NCI-H1694 treated with DMSO at 0.1 percent for 48 hours (cell line): ENCODE measurements around the gene C1RL.
"Not testable (repeated sequence)": the region's sequence is repeated elsewhere in the genome, so short reads cannot be mapped to it uniquely, and the experiment has no call there.

Experiments
- DNase-seq: peaks from one replicate; lab custom pipeline; 2025; lab: John Stamatoyannopoulos, UW

The C1RL gene

DNA sequence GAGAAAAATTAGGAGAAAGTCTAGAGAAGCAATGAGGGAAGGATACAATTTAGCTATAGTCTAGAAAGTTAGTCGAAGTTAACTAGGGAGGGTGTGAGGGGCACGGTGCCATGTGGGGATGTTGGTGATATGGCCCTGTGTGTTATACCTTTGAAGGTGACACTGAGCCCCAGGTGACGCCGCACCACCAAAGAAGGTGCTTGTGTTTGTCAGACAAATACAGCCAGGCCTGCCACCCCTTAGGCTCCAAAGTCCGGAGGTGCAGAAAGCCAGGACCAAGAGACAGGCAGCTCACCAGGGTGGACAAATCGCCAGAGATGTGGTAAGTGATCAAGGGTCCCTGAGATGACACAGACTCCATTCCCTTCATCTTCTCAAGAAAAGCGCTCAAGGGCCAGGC lies 47.4 kb downstream of the C1RL start:
- no peak for DNase-seq

DNA sequence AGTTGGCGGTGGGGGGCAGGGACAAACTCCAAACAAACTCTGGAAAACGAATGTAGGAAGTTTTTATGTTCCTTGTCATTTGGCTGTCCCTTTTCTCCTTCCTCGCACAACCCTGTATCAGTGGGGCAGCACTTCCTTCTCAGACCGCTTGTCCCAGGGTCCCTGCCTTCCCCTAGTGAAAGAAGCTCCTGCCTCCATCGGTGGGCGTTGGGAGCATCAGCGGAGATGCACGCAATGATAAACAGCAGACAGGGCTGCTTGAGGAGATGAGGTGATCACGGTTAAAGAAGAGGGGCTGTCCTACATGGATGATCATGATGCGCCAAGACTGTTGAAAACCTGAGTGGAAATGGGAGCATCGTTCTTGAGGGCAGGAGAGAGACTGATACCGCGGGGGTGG lies 47.9 kb downstream of the C1RL start:
- DNase-seq = no peak

DNA sequence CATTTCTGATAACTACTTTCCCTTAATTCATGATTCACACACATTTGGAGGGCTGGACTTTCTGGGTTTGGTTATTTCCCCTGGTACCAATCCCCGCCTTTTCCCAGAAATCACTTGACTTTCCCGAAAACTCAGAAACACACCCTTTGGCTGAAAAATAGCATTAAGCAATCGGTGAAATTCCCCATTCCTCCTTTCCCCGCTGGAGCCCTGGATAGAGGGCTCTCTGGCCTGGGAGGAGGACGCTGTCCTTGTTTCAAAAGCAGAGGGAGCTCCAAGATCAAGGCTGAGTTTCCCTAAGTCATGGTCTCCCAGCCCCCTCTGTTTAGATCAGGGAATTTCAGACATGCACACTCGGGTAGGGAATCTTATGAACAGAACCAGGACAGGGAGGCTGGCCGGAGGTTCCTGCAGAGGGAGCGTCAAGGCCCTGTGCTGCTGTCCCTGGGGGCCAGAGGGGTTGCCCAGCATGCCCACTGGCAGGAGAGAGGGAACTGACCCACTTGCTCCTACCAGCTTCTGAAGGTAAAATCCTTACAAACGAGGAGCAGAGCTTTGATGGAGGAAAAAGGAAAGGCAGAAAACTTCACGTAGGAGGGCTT lies 48.6 kb downstream of the C1RL start, which contains the start of gene C1S:
TSS of gene C1S (plus strand) at position 366 of the 602 bp plus-strand sequence. CDS start 1,195 bp downstream, outside the sequence.
- DNase-seq = no peak

DNA sequence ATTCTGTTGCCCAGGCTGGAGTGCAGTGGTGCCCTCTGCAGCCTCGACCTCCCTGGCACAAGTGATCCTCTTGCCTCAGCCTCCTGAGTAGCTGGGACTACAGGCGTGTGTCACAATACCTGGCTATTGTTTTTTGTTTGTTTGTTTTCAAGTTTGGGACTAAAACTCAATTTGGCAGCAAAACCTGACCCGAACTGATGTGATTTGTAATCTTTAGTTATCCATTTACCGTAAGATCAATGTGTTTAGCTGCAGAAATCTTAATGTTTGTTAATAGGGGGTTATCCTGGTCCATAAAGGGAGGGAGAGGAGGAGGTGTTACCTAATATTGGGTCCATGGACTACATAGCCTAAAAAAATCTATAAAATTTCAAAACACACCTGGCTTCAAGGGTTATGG lies 49.2 kb downstream of the C1RL start:
- DNase-seq = no peak

DNA sequence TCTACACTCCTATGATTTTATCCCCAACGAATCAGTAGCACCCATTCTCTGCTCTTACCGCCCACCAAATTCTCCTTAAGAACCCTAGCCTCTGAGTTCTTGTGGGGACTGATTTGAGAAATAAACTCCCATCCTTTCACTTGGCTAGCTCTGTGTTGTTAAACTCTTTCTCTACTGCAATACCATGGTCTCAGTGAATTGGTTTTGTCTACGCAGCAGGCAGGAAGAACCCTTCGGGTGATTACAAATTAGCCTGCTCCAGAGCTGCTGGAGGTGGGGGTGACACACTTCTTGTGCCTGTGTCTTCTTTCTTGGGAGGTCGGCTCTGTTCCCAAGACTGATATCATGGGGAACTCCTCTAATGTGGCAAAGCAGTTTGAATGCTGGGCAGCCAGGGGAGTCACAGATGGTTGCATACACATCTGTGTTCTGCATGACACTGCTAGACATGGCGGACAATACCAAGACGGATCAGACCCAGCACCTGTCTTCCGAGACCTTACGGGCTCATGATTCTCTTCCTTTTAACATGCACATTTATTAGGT lies 50.1 kb downstream of the C1RL start:
- no peak for DNase-seq

DNA sequence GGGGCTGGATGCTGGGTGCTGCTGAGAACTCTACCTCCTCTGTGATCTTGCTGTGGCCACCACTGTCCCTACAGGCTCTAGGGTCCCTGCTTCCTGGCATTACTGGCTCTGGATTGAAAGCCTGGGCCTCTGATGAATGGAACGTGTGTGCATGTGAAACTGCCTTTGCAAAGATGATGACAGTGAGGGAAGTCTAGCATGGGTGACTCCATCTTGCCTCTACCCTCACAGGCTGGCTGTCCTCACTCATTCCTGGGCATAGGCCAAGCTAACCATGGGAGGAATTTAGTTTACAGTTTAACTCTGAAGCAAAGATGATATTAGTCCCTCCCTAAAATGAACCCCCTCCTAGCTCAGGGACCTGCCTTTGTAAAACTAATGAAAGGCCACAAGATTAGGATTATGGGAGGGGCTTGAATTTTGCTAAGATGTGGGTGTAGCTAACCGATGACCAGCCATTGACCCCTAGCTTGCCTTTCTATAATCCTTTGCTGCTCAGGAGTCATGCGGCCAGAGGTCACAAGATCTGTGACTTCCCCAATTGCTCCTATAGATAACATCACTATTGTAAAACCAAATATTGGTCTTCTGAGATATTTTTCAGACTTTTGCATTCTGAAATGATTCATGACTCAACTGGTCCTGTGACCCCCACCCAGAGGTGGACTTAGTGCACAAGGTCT lies 50.7 kb downstream of the C1RL start:
- DNase-seq = no peak

DNA sequence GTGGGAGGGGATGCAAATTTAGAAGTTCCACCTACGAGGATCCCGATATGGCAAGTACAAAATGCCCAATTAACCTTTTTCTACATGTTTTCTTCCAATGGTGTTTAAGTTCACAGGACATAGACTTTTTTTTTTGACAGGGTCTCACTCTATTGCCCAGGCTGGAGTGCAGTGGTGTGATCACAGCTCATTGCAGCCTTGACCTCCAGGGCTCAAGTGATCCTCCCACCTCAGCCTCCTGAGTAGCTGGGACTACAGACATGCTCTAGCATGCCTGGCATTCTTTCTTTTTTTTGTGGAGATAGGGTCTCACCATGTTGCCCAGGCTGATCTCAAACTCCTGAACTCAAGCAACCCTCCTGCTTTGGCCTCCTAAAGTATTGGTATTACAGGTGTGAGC lies 53.3 kb downstream of the C1RL start:
- not testable (repeated sequence) for DNase-seq

DNA sequence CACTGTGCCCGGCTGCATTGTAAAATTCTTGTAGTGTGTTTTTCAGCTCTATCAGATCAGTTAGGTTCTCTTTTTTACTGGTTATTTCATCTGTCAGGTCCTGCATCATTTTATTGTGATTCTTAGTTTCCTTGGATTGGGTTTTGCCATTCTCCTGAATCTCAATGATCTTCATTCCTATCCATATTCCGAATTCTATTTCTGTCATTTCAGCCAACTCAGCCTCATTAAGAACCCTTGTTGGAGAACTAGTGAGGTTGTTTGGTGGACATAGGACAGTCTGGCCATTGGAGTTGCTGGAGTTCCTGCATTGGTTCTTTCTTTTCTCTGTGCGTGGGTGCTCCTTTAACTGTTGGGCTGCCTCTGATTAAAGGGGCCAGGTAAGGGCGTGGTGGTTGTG lies 54.1 kb downstream of the C1RL start:
- no peak for DNase-seq

DNA sequence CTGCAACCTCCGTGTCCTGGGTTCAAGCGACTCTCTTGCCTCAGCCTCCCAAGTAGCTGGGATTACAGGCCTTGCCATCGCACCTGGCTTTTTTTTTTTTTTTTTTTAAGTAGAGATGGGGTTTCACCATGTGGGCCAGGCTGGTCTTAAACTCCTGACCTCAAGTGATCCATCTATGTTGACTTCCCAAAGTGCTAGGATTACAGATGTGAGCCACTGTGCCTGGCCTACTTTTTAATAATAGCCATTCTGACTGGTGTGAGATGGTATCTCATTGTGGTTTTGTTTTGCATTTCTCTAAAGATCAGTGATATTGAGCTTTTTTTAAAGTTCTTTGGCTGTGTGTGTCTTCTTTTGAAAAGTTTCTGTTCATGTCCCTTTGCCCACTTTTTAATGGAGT lies 59.0 kb downstream of the C1RL start:
- not testable (repeated sequence) for DNase-seq

DNA sequence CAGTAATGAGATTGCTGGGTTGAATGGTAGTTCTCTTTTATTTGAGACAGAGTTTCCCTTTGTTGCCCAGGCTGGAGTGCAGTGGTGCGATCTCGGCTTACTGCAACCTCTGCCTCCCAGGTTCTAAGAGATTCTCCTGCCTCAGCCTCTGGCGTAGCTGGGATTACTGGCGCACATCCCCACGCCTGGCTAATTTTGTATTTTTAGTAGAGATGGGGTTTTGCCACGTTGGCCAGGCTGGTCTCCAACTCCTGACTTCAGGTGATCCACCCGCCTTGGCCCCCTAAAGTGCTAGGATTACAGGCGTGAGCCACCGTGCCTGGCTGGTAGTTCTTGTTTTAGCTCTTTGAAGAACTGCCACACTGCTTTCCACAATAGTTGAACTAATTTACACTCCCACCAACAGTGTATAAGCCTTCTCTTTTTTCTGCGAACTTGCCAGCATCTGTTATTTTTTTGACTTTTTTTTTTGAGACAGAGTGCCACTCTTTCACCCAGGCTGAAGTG lies 59.5 kb downstream of the C1RL start:
- not testable (repeated sequence) for DNase-seq

DNA sequence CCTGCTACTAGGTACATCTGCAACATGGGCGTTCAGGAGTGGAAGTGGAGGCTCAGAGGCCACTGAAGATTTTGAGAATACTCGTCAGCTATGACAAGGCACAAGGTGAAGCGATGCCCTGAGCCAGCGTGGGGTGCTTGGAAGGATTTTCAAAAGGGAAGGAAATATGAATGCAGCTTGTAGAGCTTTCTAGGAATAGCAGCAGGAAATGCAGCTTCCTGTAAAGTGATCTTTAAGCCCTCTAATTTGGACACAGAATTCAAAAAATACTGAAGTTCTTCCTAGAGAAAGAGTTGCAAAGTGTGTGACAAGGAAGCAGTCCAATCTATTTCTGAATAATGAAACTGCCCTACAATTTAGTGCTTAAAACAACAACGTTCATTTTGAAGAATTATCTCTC lies 61.7 kb downstream of the C1RL start:
- no peak for DNase-seq

DNA sequence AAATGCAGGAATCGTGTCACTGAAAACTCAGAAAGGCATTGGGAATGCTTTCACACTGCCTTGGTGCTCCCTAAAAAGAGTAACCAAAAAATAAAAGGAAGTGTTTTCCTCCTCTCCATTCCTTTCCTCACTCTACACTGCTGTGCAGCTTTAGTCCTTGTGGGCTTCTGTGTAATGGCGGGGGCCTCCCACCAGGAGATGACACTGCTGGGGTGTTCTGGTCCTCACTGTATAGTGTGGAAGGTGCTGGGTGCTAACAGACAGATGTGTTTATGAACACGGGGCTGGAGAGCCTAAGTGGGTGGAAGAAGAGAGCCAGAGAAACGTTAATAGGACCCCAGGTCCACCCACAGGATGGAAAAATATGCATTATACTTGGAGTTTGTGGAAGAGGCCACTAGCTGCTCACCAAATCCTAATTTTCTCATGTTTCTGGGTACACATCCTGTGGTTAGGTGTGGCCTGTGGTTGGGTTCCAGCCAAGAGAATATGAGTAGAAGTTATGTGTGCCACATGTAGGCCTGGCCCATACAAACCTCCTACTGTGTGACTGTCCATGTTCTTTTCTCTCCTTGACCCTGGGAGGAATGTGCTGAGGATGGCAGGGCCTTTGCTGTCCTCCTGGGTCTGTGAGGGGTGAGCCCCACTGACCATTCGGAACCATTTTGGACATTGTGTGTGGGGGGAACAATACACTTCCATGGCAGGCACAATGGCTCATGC lies 62.5 kb downstream of the C1RL start:
- no peak for DNase-seq

DNA sequence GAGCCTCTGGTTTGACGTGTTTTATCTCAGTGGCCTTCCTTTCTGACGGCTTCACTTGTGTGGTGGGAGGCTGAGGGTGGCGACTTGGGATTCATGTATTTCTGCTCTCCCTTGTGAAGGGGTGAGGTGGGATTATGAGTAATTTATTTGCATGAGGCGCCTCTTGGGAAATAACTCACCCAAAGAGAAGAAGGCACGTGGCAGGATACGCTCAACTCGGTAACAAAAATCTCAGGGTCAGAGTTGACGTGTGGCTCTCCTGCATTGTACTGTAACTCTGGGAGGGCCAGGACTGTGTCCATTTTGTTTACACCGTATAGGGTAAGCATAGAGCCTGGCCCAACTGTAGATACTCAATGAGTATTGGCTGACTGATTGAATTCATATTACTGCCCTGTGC lies 63.1 kb downstream of the C1RL start:
- DNase-seq = no peak
